Measurements from ENCODE around the gene FGD3. TPM values are rescaled to one million over a fixed set of nuclear protein-coding genes. Genes with fewer than 3 reads are reported as not detected.

FGD3 gene
- total and polyA plus RNA-seq, 9 of the 15 experiments (the other 6 are each of a cell fraction or from before 2014, with no cell fraction given) = 0.07 to 1.3 (median 0.29) TPM

DNA sequence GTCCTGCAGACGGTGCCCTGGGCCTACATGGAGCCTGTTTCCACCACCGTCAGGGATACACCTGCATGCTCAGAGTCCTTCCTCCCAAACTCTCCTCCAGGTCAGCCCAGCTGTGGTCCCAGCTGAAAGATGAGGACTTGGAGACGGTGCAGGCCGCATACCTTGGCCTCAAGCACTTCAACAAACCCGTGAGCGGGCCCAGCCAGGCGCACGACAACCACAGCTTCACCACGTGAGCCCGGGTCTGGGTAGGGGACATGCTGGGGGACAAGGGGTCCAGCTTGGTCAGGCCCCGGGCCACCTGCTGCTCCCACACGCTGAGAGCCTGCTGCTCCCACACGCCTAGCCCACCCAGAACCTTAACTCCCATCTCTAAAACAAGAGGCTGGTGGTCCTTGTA is 132.0 kb downstream of the FGD3 start:
- intact Hi-C loops (cut with micrococcal nuclease) (no loop called here), in situ Hi-C loops (cut with MboI) (no loop called here)
- Histone ChIP-seq H3K4me1 (replicated peaks in 1 of 2; ENCODE audit: control insufficient read depth in 2 of 2, insufficient read depth in 2 of 2, low read length in 2 of 2) (peaks cover 12 to 21% of the 10 kb centered on the region in 2 experiments; a peak in 4 of 5 replicates), H3K36me3 (ENCODE audit: control insufficient read depth, insufficient read depth, low read length) (no peaks in the 10 kb centered on the region; the same call in 2 of the 3 replicates), H3K27ac (ENCODE audit: extremely low read depth, low read depth, low read length) (no peak overlapping the region), H3K9ac (ENCODE audit: insufficient read depth in 1 of 2, low read depth in 2 of 2, low read length in 2 of 2) (peak overlapping the region in 1 of 2 experiments; percentile 58; a peak in 2 of 4 replicates), H4K20me1 (replicated peaks; ENCODE audit: control insufficient read depth, insufficient read depth, low read length) (no peaks in the 10 kb centered on the region), H3K4me2 (ENCODE audit: insufficient read depth, low read length) (no peak overlapping the region), H3K27me3 (ENCODE audit: control insufficient read depth in 2 of 2, insufficient read depth in 2 of 2, low read length in 2 of 2) (no peaks in the 10 kb centered on the region), H3K9me1 (ENCODE audit: control insufficient read depth, insufficient read depth, low read length) (peaks cover 2% of the 10 kb centered on the region), H3K9me3 (replicated peaks; ENCODE audit: control insufficient read depth, insufficient read depth, low read depth, low read length) (no peaks in the 10 kb centered on the region), H3K79me2 (ENCODE audit: control insufficient read depth, insufficient read depth, low read length) (no peaks in the 10 kb centered on the region), H3K4me3 (no peak overlapping the region), H2AFZ (ENCODE audit: low read depth, low read length) (no peak overlapping the region)
- WGBS (ENCODE audit: insufficient coverage, low coverage, missing lambda C conversion rate) = 64% methylated on average over 12 of the region's 13 CpGs
- TF ChIP-seq SIX5 (IDR thresholded peaks at IDR 0.05; ENCODE audit: borderline replicate concordance in 1 of 2, insufficient read depth in 1 of 2, low read depth in 1 of 2, low read length in 2 of 2) = no peak
- no peak for TF ChIP-seq POU5F1 (IDR thresholded peaks at IDR 0.05; ENCODE audit: borderline replicate concordance, low read depth, low read length, partially characterized antibody)
- no peak for TF ChIP-seq SRSF3 (IDR thresholded peaks at IDR 0.05; ENCODE audit: insufficient read depth, low read length)
- TF ChIP-seq MIER1 (IDR thresholded peaks at IDR 0.05; ENCODE audit: low read depth) = no peak
- no peak for TF ChIP-seq EZH2 (IDR thresholded peaks at IDR 0.05; ENCODE audit: borderline replicate concordance, low read depth, low read length)
- TF ChIP-seq, protein P1, sequence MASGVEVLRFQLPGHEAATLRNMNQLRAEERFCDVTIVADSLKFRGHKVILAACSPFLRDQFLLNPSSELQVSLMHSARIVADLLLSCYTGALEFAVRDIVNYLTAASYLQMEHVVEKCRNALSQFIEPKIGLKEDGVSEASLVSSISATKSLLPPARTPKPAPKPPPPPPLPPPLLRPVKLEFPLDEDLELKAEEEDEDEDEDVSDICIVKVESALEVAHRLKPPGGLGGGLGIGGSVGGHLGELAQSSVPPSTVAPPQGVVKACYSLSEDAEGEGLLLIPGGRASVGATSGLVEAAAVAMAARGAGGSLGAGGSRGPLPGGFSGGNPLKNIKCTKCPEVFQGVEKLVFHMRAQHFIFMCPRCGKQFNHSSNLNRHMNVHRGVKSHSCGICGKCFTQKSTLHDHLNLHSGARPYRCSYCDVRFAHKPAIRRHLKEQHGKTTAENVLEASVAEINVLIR (CRISPR knock-in tag; IDR thresholded peaks at IDR 0.05) = no peak
- no peak for TF ChIP-seq ZNF77 (CRISPR knock-in tag; IDR thresholded peaks at IDR 0.05)
- no peak for TF ChIP-seq ARID3A (IDR thresholded peaks at IDR 0.05; ENCODE audit: borderline replicate concordance, low read depth, low read length)
- TF ChIP-seq MXI1 (IDR thresholded peaks at IDR 0.05; ENCODE audit: low read depth, low read length) = no peak
- FAIRE-seq = no peak
- ATAC-seq = no peak
- ChIA-PET POLR2A (interaction anchor here (4.4 kb wide), 1 partner anchor 16 kb away, joined by 17 read pairs; the partner anchor contains the start of gene CARD19), CTCF (ENCODE audit: low intra/inter-chr PET ratio) (no interaction called here)
- no peak for DNase-seq (ENCODE audit: extremely low read depth in 1 of 4, low spot score in 3 of 4)
- BruUV-seq (replicated peaks) = no TSS peak

Data from K562 (cell line).